B cell (primary cell): ENCODE measurements around the gene UBAC2. TPM values are rescaled to one million over a fixed set of nuclear protein-coding genes. Genes with fewer than 3 reads are reported as not detected.

Experiments
- ATAC-seq: fragments of 200-7000 bp; cut with Tn5 transposase; one replicate; pipeline ENCODE4 v1.10.0; 2021; ENCODE audit warnings: low read depth, mild to moderate bottlenecking, moderate number of reproducible peaks, moderate library complexity
- CTCF ChIA-PET: fragments of 350-600 bp; sonication (Branson Sonifier 250); formaldehyde crosslinking; loops from one replicate; lab custom pipeline; 2021; ENCODE audit warnings: antibody characterized with exemption, inconsistent platforms; lab: Charles Lee
- POLR2A ChIA-PET: fragments of 350-600 bp; sonication (Branson Sonifier 250); formaldehyde crosslinking; loops from one replicate; lab custom pipeline; 2021; ENCODE audit warnings: antibody characterized with exemption; lab: Charles Lee
- DNase-seq: peaks from one replicate; pipeline ENCODE4 v3.0.0; 2013
- H2AFZ ChIP-seq: 2 replicates; pipeline ENCODE4 v1.6.1; 2012; ENCODE audit warnings: mild to moderate bottlenecking, low read depth, low read length; ENCODE audit not compliant: insufficient read depth, poor library complexity, severe bottlenecking
- H3K27ac ChIP-seq, 2 donors: 1 replicate in 1 of 2; 2 replicates in 1 of 2; pipeline ENCODE4 v1.5.1; 2012 to 2013; ENCODE audit warnings: low read length in 2 of 2, mild to moderate bottlenecking in 2 of 2, moderate library complexity in 1 of 2
- H3K27me3 ChIP-seq, 4 experiments: fragments of 200-600 bp in 1 of 4; sonication (generic) in 1 of 4; replicated peaks in 1 of 4; 1 replicate in 2 of 4; 2 replicates in 2 of 4; pipeline versions ENCODE4 v1.6.1 to v1.7.0; 2013 to 2016; ENCODE audit warnings: low read length in 3 of 4, mild to moderate bottlenecking in 2 of 4, mixed read lengths in 1 of 4, moderate library complexity in 1 of 4; ENCODE audit not compliant: insufficient read depth in 4 of 4, control insufficient read depth in 3 of 4; ENCODE audit errors: control extremely low read depth in 1 of 4
- H3K36me3 ChIP-seq, 2 experiments: replicated peaks in 1 of 2; 1 replicate in 1 of 2; 2 replicates in 1 of 2; pipeline versions ENCODE4 v1.6.1 to v1.7.1; 2013; ENCODE audit warnings: low read length in 1 of 2; ENCODE audit not compliant: insufficient read depth in 2 of 2, control insufficient read depth in 1 of 2; ENCODE audit errors: control extremely low read depth in 1 of 2, extremely low read depth in 1 of 2
- H3K4me1 ChIP-seq, 2 donors: fragments of 200-600 bp in 1 of 2; sonication (generic) in 1 of 2; 1 replicate in 1 of 2; 2 replicates in 1 of 2; pipeline versions ENCODE4 v1.5.1 to v1.6.1; 2013 to 2017; ENCODE audit warnings: low read length in 2 of 2; ENCODE audit not compliant: control insufficient read depth in 2 of 2, insufficient read depth in 2 of 2
- H3K4me2 ChIP-seq: replicated peaks from 2 replicates; pipeline ENCODE3; 2012; ENCODE audit warnings: mild to moderate bottlenecking, low read depth, low read length; ENCODE audit not compliant: poor library complexity, severe bottlenecking
- H3K4me3 ChIP-seq, 5 experiments: fragments of 200-600 bp in 1 of 5; sonication (generic) in 1 of 5; 1 replicate in 3 of 5; 2 replicates in 2 of 5; pipeline versions ENCODE4 v1.5.1 to v1.7.0; 2011 to 2016; ENCODE audit warnings: low read length in 4 of 5, mild to moderate bottlenecking in 4 of 5, low read depth in 2 of 5, control low read depth in 1 of 5, moderate library complexity in 1 of 5; ENCODE audit not compliant: insufficient read depth in 1 of 5; ENCODE audit errors: control extremely low read depth in 1 of 5, extremely low read depth in 1 of 5
- H3K79me2 ChIP-seq: fragments of 200-600 bp; sonication (generic); one replicate; pipeline ENCODE4 v1.6.0; 2016; ENCODE audit warnings: low read length; ENCODE audit not compliant: control insufficient read depth, insufficient read depth
- H3K9ac ChIP-seq: fragments of 200-600 bp; sonication (generic); 2 replicates; pipeline ENCODE4 v1.6.1; 2017; ENCODE audit warnings: mild to moderate bottlenecking, low read length, moderate library complexity
- H3K9me3 ChIP-seq, 3 donors: one replicate each; pipeline versions ENCODE4 v1.6.1 to v1.7.1; 2013; ENCODE audit warnings: low read length in 2 of 3; ENCODE audit not compliant: control insufficient read depth in 2 of 3, insufficient read depth in 1 of 3; ENCODE audit errors: control extremely low read depth in 1 of 3
- H4K20me1 ChIP-seq: 2 replicates; pipeline ENCODE4 v1.6.0; 2012; ENCODE audit warnings: mild to moderate bottlenecking, low read length; ENCODE audit not compliant: insufficient read depth, control insufficient read depth, poor library complexity, severe bottlenecking
- H3K27ac Mint-ChIP-seq: one replicate; pipeline ENCODE4 v1.8.0; 2021; ENCODE audit warnings: mixed read lengths
- H3K27me3 Mint-ChIP-seq: one replicate; pipeline ENCODE4 v1.8.0; 2021; ENCODE audit warnings: mixed read lengths
- H3K4me1 Mint-ChIP-seq: one replicate; pipeline ENCODE4 v1.8.0; 2021; ENCODE audit warnings: mixed read lengths
- H3K4me3 Mint-ChIP-seq: one replicate; pipeline ENCODE4 v1.8.0; 2021; ENCODE audit warnings: mixed read lengths
- H3K9me3 Mint-ChIP-seq: one replicate; pipeline ENCODE4 v1.8.0; 2022; ENCODE audit warnings: mixed read lengths; ENCODE audit not compliant: insufficient read depth
- CTCF ChIP-seq: fragments of 200-600 bp; IDR thresholded peaks from one replicate; pipeline ENCODE4 v1.8.0; 2022; ENCODE audit warnings: antibody characterized with exemption, mild to moderate bottlenecking
- EZH2 ChIP-seq: IDR thresholded peaks from 2 replicates; pipeline ENCODE4 v1.6.1; 2012; ENCODE audit warnings: borderline replicate concordance, low read depth, mild to moderate bottlenecking, moderate library complexity, low read length; ENCODE audit not compliant: insufficient read depth, poor library complexity, severe bottlenecking
- WGBS: methylation state at CpG from one replicate; pipeline ENCODE4 v1.1.5; 2013; ENCODE audit warnings: missing lambda C conversion rate; ENCODE audit not compliant: insufficient coverage; 5-methylcytosine and 5-hydroxymethylcytosine counted together
- intact Hi-C: fragments of 100-400 bp; cut with micrococcal nuclease; formaldehyde crosslinking; loops from one replicate; pipeline ENCODE4 v1.10.0; 2022
- polyA plus RNA-seq: library from polyadenylated mRNA; depleted of rRNA; stranded (reverse); fragments of >200 nt; gene quantifications from 2 replicates; pipeline ENCODE4 v1.2.3, GENCODE V29; 2012
- total RNA-seq, 2 donors: library from RNA; stranded (reverse); fragments of 120-200 nt in 1 of 2; gene quantifications; 1 replicate in 1 of 2; 2 replicates in 1 of 2; pipeline versions ENCODE4 v1.2.3 to v1.2.4, GENCODE V29; 2013 to 2022

UBAC2 gene
- total and polyA plus RNA-seq, 2 donors (not counting 1 experiment from before 2014, with no cell fraction given) = 56.3 to 60.8 TPM

- peaks cover 35% of the 10 kb centered on the region for H3K79me2 ChIP-seq
- no peak overlapping the region for H2AFZ ChIP-seq
- H3K4me3 Mint-ChIP-seq = peak overlapping the region; percentile 77
- H3K4me1 ChIP-seq = peaks cover 87 to 92% of the 10 kb centered on the region in 2 donors
- CTCF ChIA-PET = interaction anchor here (0.8 to 19.7 kb wide), 21 partner anchors 10 to 200 kb away, joined by 3 to 477 read pairs (median 13); partner anchors contain the start of gene GPR183
- DNase-seq (peak; percentile 93), ATAC-seq (peak; percentile 48)
- peak overlapping the region; percentile 71 for H3K4me2 ChIP-seq
- H3K36me3 ChIP-seq = peaks cover 0 to 5% of the 10 kb centered on the region in 2 experiments
- no peaks in the 10 kb centered on the region for H4K20me1 ChIP-seq
- H3K4me1 Mint-ChIP-seq = peaks cover 87% of the 10 kb centered on the region
- no peaks in the 10 kb centered on the region for H3K9me3 ChIP-seq
- H3K9ac ChIP-seq = peak overlapping the region; percentile 66
- TF ChIP-seq CTCF (no peak), EZH2 (no peak)
- H3K9me3 Mint-ChIP-seq = no peaks in the 10 kb centered on the region
- 32% methylated on average over 6 of the region's 6 CpGs for WGBS
- peak overlapping the region; percentile 98 for H3K27ac Mint-ChIP-seq
- intact Hi-C loops = loop anchor here (1.0 to 5.0 kb wide), 4 partner anchors 44 to 231 kb away; partner anchors contain the start of gene CLYBL
- H3K27ac ChIP-seq = peak overlapping the region; percentile 99 to 100
- no peaks in the 10 kb centered on the region for H3K27me3 ChIP-seq
- H3K27me3 Mint-ChIP-seq = no peaks in the 10 kb centered on the region
- peak overlapping the region in 2 of 5 experiments; percentile 18 to 42 for H3K4me3 ChIP-seq
- POLR2A ChIA-PET = interaction anchor here (0.8 to 4.0 kb wide), 18 partner anchors 9 to 197 kb away, joined by 3 to 34 read pairs (median 6); partner anchors contain the start of genes GPR18, GPR183 and UBAC2
Measured at GRCh38 chr13:99376132-99376531, 175.5 kb downstream of the UBAC2 start.

- ChIA-PET POLR2A (interaction anchor here (0.8 to 4.0 kb wide), 9 partner anchors 10 to 198 kb away, joined by 3 to 34 read pairs (median 5); partner anchors contain the start of gene GPR183), CTCF (interaction anchor here (1.1 to 19.7 kb wide), 12 partner anchors 11 to 106 kb away, joined by 3 to 477 read pairs (median 18); partner anchors contain the start of gene GPR183)
- no peaks in the 10 kb centered on the region for H3K27me3 ChIP-seq
- no peaks in the 10 kb centered on the region for H4K20me1 ChIP-seq
- H3K27ac ChIP-seq = peak overlapping the region; percentile 99 to 100
- H3K4me1 Mint-ChIP-seq = peaks cover 91% of the 10 kb centered on the region
- H3K9ac ChIP-seq = peak overlapping the region; percentile 66
- H3K4me1 ChIP-seq = peaks cover 92 to 98% of the 10 kb centered on the region in 2 donors
- no peaks in the 10 kb centered on the region for H3K9me3 Mint-ChIP-seq
- H3K36me3 ChIP-seq = peaks cover 0 to 3% of the 10 kb centered on the region in 2 experiments
- no peaks in the 10 kb centered on the region for H3K27me3 Mint-ChIP-seq
- peak overlapping the region; percentile 98 for H3K27ac Mint-ChIP-seq
- H3K4me2 ChIP-seq = peak overlapping the region; percentile 71
- TF ChIP-seq EZH2 (no peak), CTCF (no peak)
- H3K9me3 ChIP-seq = no peaks in the 10 kb centered on the region
- no peak overlapping the region for H3K4me3 ChIP-seq
- intact Hi-C loops = loop anchor here (1.0 to 5.0 kb wide), 4 partner anchors 43 to 230 kb away; partner anchors contain the start of gene CLYBL
- ATAC-seq = no peak
- DNase-seq = peak; percentile 35
- whole genome bisulfite sequencing = 84% methylated on average over 8 of the region's 9 CpGs
- peaks cover 42% of the 10 kb centered on the region for H3K79me2 ChIP-seq
- peak overlapping the region; percentile 77 for H3K4me3 Mint-ChIP-seq
- no peak overlapping the region for H2AFZ ChIP-seq
Measured at GRCh38 chr13:99376924-99377323, 176.3 kb downstream of the UBAC2 start.
